IMR-90 (cell line): ENCODE data around the gene GPX1. TPM values are rescaled to one million over a fixed set of nuclear protein-coding genes. Genes with fewer than 3 reads are reported as not detected.

ENCODE experiments used
- ATAC-seq: fragments of 200-7000 bp; cut with Tn5 transposase; 2 replicates; pipeline ENCODE4 v1.9.1; 2020; ENCODE audit warnings: low read depth, mild to moderate bottlenecking, moderate library complexity
- BruUV-seq: library from RNA; stranded (reverse); fragments of 400-500 nt; replicated peaks from 2 replicates; lab custom pipeline; 2021; lab: Mats Ljungman, UMichigan
- CTCF ChIA-PET: fragments of 300-600 bp; formaldehyde crosslinking; extraction: SDS; loops from one replicate; lab custom pipeline; 2021; ENCODE audit warnings: antibody characterized with exemption; lab: Yijun Ruan, JAX
- POLR2A ChIA-PET: fragments of 300-600 bp; sonication (Branson Sonifier 250); formaldehyde crosslinking; loops from one replicate; lab custom pipeline; 2022; ENCODE audit warnings: antibody characterized with exemption; ENCODE audit not compliant: unreplicated experiment; lab: Charles Lee
- DNase-seq: peaks from one replicate; pipeline ENCODE4 v3.0.0; 2013
- H2AFZ ChIP-seq: replicated peaks from 2 replicates; pipeline ENCODE3; 2013; ENCODE audit warnings: low read length, mild to moderate bottlenecking; ENCODE audit not compliant: poor library complexity
- H2AK5ac ChIP-seq: 2 replicates; pipeline ENCODE4 v1.6.1; 2013; ENCODE audit warnings: low read depth, low read length, inconsistent platforms
- H2AK9ac ChIP-seq: replicated peaks from 2 replicates; pipeline ENCODE3; 2013; ENCODE audit warnings: mild to moderate bottlenecking, low read depth, low read length, moderate library complexity; ENCODE audit not compliant: poor library complexity
- H2BK120ac ChIP-seq: 2 replicates; pipeline ENCODE4 v1.6.1; 2013; ENCODE audit warnings: low read depth, low read length, inconsistent platforms
- H2BK15ac ChIP-seq: 3 replicates; pipeline ENCODE4 v1.6.1; 2013; ENCODE audit warnings: low read depth, low read length, inconsistent platforms
- H2BK20ac ChIP-seq: 2 replicates; pipeline ENCODE4 v1.6.1; 2013; ENCODE audit warnings: low read depth, mild to moderate bottlenecking, inconsistent platforms, low read length, moderate library complexity
- H2BK5ac ChIP-seq: 2 replicates; pipeline ENCODE4 v1.6.1; 2013; ENCODE audit warnings: mild to moderate bottlenecking, low read depth, low read length, inconsistent platforms; ENCODE audit not compliant: poor library complexity, severe bottlenecking
- H3K14ac ChIP-seq: replicated peaks from 2 replicates; pipeline ENCODE4 v1.6.1; 2013; ENCODE audit warnings: low read depth, low read length, inconsistent platforms
- H3K18ac ChIP-seq: 2 replicates; pipeline ENCODE4 v1.6.1; 2013; ENCODE audit warnings: low read depth, low read length, control low read depth
- H3K23ac ChIP-seq: 2 replicates; pipeline ENCODE4 v1.6.1; 2013; ENCODE audit warnings: low read depth, low read length, inconsistent platforms
- H3K27ac ChIP-seq: 2 replicates; pipeline ENCODE4 v1.5.1; 2013; ENCODE audit warnings: mild to moderate bottlenecking, control low read depth, low read length; ENCODE audit not compliant: insufficient read depth
- H3K27me3 ChIP-seq: 2 replicates; pipeline ENCODE4 v1.6.1; 2013; ENCODE audit warnings: low read length; ENCODE audit not compliant: control insufficient read depth, insufficient read depth
- H3K36me3 ChIP-seq: 2 replicates; pipeline ENCODE4 v1.6.1; 2013; ENCODE audit warnings: low read length, mixed read lengths; ENCODE audit not compliant: control insufficient read depth, insufficient read depth
- H3K4ac ChIP-seq: 2 replicates; pipeline ENCODE4 v1.6.1; 2013; ENCODE audit warnings: low read depth, low read length, inconsistent platforms
- H3K4me1 ChIP-seq: 2 replicates; pipeline ENCODE4 v1.6.1; 2013; ENCODE audit warnings: low read length, mixed read lengths; ENCODE audit not compliant: control insufficient read depth, insufficient read depth
- H3K4me2 ChIP-seq: 2 replicates; pipeline ENCODE4 v1.6.1; 2013; ENCODE audit warnings: low read depth, mild to moderate bottlenecking, control low read depth, low read length, moderate library complexity
- H3K4me3 ChIP-seq: 2 replicates; pipeline ENCODE4 v1.5.1; 2013; ENCODE audit warnings: low read depth, mild to moderate bottlenecking, control low read depth, low read length, moderate library complexity; ENCODE audit not compliant: insufficient read depth
- H3K56ac ChIP-seq: 2 replicates; pipeline ENCODE4 v1.6.1; 2013; ENCODE audit warnings: low read length, inconsistent platforms; ENCODE audit not compliant: insufficient read depth; ENCODE audit errors: extremely low read depth
- H3K79me1 ChIP-seq, 2 experiments: 2 replicates each; pipeline ENCODE4 v1.6.1; 2013; ENCODE audit warnings: low read length in 2 of 2, inconsistent platforms in 1 of 2, low read depth in 1 of 2
- H3K9ac ChIP-seq: 2 replicates; pipeline ENCODE4 v1.6.1; 2013; ENCODE audit warnings: low read depth, low read length, control low read depth
- H3K9me1 ChIP-seq: 2 replicates; pipeline ENCODE4 v1.6.1; 2013; ENCODE audit warnings: low read length, inconsistent platforms; ENCODE audit not compliant: insufficient read depth
- H3K9me3 ChIP-seq: 2 replicates; pipeline ENCODE4 v1.6.1; 2013; ENCODE audit warnings: low read length; ENCODE audit not compliant: control insufficient read depth, insufficient read depth
- H4K20me1 ChIP-seq: 2 replicates; pipeline ENCODE4 v1.6.1; 2013; ENCODE audit warnings: low read length, inconsistent platforms; ENCODE audit not compliant: insufficient read depth
- H4K5ac ChIP-seq: 2 replicates; pipeline ENCODE4 v1.6.1; 2013; ENCODE audit warnings: mild to moderate bottlenecking, low read depth, low read length, control low read depth
- H4K8ac ChIP-seq, 2 experiments: 2 replicates each; pipeline ENCODE4 v1.6.1; 2013; ENCODE audit warnings: low read depth in 2 of 2, low read length in 2 of 2, control low read depth in 1 of 2, inconsistent platforms in 1 of 2
- H4K91ac ChIP-seq: 2 replicates; pipeline ENCODE4 v1.6.1; 2013; ENCODE audit warnings: low read depth, low read length, inconsistent platforms; ENCODE audit not compliant: insufficient read depth
- MAZ ChIP-seq: IDR thresholded peaks from 2 replicates; pipeline ENCODE4 v1.6.1; 2012; ENCODE audit warnings: low read depth, mild to moderate bottlenecking, low read length, improper control_type of control experiment, moderate library complexity, borderline replicate concordance
- SMC3 ChIP-seq: fragments of 150-350 bp; IDR thresholded peaks from 2 replicates; pipeline ENCODE4 v1.6.1; 2016; ENCODE audit warnings: low read depth, mild to moderate bottlenecking, antibody characterized with exemption, low read length, moderate library complexity
- WGBS, 2 experiments: methylation state at CpG; one replicate each; pipeline versions ENCODE4 v1.1.5 to v1.1.7; 2013; ENCODE audit warnings: missing lambda C conversion rate in 2 of 2; ENCODE audit not compliant: insufficient read length in 1 of 2; ENCODE audit errors: extremely low coverage in 2 of 2; 5-methylcytosine and 5-hydroxymethylcytosine counted together
- dilution Hi-C: fragments of 300-500 bp; cut with HindIII; formaldehyde crosslinking; loops from one replicate; pipeline ENCODE4 v1.14.3; 2018; ENCODE audit warnings: low sequenced_read_pairs; ENCODE audit not compliant: unreplicated experiment
- in situ Hi-C: fragments of 300-500 bp; cut with MboI; formaldehyde crosslinking; loops from 3 replicates; pipeline ENCODE4 v1.14.3; 2019; ENCODE audit warnings: low sequenced_read_pairs, inconsistent platforms, mixed read lengths
- intact Hi-C: fragments of 100-400 bp; cut with micrococcal nuclease; formaldehyde crosslinking; loops from 2 replicates; pipeline ENCODE4 v1.10.0; 2022
- polyA plus RNA-seq, 3 experiments: library from polyadenylated mRNA; depleted of rRNA; stranded (reverse); fragments of >200 nt; gene quantifications; 2 replicates each; pipeline ENCODE4 v1.2.3, GENCODE V29; 2012; ENCODE audit warnings: low replicate concordance in 1 of 3
- total RNA-seq: library from RNA; depleted of rRNA; stranded (reverse); fragments of >200 nt; gene quantifications from 2 replicates; pipeline ENCODE4 v1.2.3, GENCODE V29; 2012
- TF ChIP-seq, protein P1 (sequence below): fragments of 150-350 bp; IDR thresholded peaks from 2 replicates; pipeline ENCODE4 v1.6.1; 2016; ENCODE audit warnings: low read depth, mild to moderate bottlenecking, low read length, moderate library complexity, borderline replicate concordance

Gene GPX1
- total and polyA plus RNA-seq, 2 of the 4 experiments (the other 2 are of a cell fraction): 128 to 680 TPM

DNA sequence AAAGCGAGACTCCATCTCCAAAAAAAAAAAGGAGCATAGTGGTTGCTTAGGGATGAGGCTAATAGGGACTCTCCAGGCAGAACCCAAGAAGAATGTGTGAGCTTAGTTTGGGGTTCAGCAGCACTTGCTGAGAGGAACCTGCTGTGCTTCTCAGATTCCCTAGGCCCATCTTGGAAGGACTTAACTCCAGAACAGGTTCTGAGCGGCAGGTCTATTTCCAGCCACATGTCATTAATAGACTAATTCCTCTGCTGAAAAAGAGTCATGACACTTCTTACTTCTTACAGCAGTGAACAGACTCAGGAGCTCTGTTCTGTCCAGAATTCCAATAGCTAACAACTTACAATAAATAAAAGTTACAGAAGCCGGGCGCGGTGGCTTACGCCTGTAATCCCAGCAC, 31.1 kb upstream of the GPX1 start:
- no peak overlapping the region for H2AFZ ChIP-seq
- TF ChIP-seq, protein P1, sequence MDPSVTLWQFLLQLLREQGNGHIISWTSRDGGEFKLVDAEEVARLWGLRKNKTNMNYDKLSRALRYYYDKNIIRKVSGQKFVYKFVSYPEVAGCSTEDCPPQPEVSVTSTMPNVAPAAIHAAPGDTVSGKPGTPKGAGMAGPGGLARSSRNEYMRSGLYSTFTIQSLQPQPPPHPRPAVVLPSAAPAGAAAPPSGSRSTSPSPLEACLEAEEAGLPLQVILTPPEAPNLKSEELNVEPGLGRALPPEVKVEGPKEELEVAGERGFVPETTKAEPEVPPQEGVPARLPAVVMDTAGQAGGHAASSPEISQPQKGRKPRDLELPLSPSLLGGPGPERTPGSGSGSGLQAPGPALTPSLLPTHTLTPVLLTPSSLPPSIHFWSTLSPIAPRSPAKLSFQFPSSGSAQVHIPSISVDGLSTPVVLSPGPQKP: no peak
- no peak for TF ChIP-seq MAZ
- no peak for TF ChIP-seq SMC3
- no peak overlapping the region for H4K91ac ChIP-seq
- H3K9ac ChIP-seq: no peak overlapping the region
- H3K9me3 ChIP-seq: no peaks in the 10 kb centered on the region
- H3K36me3 ChIP-seq: peaks cover 10% of the 10 kb centered on the region
- H2AK5ac ChIP-seq: no peak overlapping the region
- no peak overlapping the region for H3K18ac ChIP-seq
- H3K4me1 ChIP-seq: peaks cover 7% of the 10 kb centered on the region
- no peaks in the 10 kb centered on the region for H3K27me3 ChIP-seq
- H3K14ac ChIP-seq: no peak overlapping the region
- dilution Hi-C loops: no loop called here
- CTCF ChIA-PET: no interaction called here
- H3K56ac ChIP-seq: no peak overlapping the region
- no peak overlapping the region for H2BK5ac ChIP-seq
- H4K20me1 ChIP-seq: peaks cover 95% of the 10 kb centered on the region
- H2BK120ac ChIP-seq: no peak overlapping the region
- no peak overlapping the region for H4K5ac ChIP-seq
- no peak overlapping the region for H2AK9ac ChIP-seq
- H3K79me1 ChIP-seq: peaks cover 0 to 44% of the 10 kb centered on the region in 2 experiments; a peak in 2 of 4 replicates
- H3K4me2 ChIP-seq: no peak overlapping the region
- H3K23ac ChIP-seq: no peak overlapping the region
- in situ Hi-C loops: no loop called here
- no peak overlapping the region for H2BK20ac ChIP-seq
- H3K4ac ChIP-seq: no peak overlapping the region
- H2BK15ac ChIP-seq: no peak overlapping the region
- intact Hi-C loops: no loop called here
- H3K9me1 ChIP-seq: peaks cover 21% of the 10 kb centered on the region
- POLR2A ChIA-PET: no interaction called here
- H3K4me3 ChIP-seq: no peak overlapping the region
- no CpG with 5 or more reads among the region's 6 CpGs for WGBS, 2 experiments
- no TSS peak for BruUV-seq
- ATAC-seq (no peak), DNase-seq (no peak)
- no peak overlapping the region for H4K8ac ChIP-seq
- H3K27ac ChIP-seq: no peak overlapping the region
